Liver (tissue), 9 donors: Measurements from ENCODE around the gene PNPLA3. TPM values are rescaled to one million over a fixed set of nuclear protein-coding genes. Genes with fewer than 3 reads are reported as not detected.

Experiments used
- DNase-seq: peaks from one replicate; pipeline ENCODE4 v3.0.0-alpha.2; 2017; ENCODE audit warnings: low spot score
- H3K27ac ChIP-seq, 2 donors: one replicate each; pipeline ENCODE4 v1.7.0; 2013; ENCODE audit warnings: inconsistent platforms in 2 of 2, low read length in 2 of 2, control low read depth in 1 of 2, low read depth in 1 of 2, mild to moderate bottlenecking in 1 of 2
- H3K27me3 ChIP-seq, 4 donors: one replicate each; pipeline versions ENCODE4 v1.6.1 to v1.7.0; 2013; ENCODE audit warnings: low read length in 3 of 4, inconsistent platforms in 1 of 4, mild to moderate bottlenecking in 1 of 4, moderate library complexity in 1 of 4; ENCODE audit not compliant: control insufficient read depth in 4 of 4, insufficient read depth in 4 of 4
- H3K36me3 ChIP-seq, 4 donors: one replicate each; pipeline versions ENCODE4 v1.6.1 to v1.7.0; 2013; ENCODE audit warnings: low read length in 3 of 4, mild to moderate bottlenecking in 3 of 4, low read depth in 1 of 4, moderate library complexity in 1 of 4; ENCODE audit not compliant: control insufficient read depth in 4 of 4, insufficient read depth in 3 of 4
- H3K4me1 ChIP-seq, 4 donors: one replicate each; pipeline versions ENCODE4 v1.6.1 to v1.7.0; 2013; ENCODE audit warnings: low read length in 3 of 4, mild to moderate bottlenecking in 3 of 4, moderate library complexity in 1 of 4; ENCODE audit not compliant: control insufficient read depth in 4 of 4, insufficient read depth in 4 of 4
- H3K4me3 ChIP-seq, 3 donors: one replicate each; pipeline versions ENCODE4 v1.6.1 to v1.7.0; 2013; ENCODE audit warnings: low read length in 3 of 3, control low read depth in 1 of 3, low read depth in 1 of 3, mild to moderate bottlenecking in 1 of 3
- H3K9ac ChIP-seq, 2 donors: one replicate each; pipeline ENCODE4 v1.7.0; 2013; ENCODE audit warnings: low read length in 2 of 2, mild to moderate bottlenecking in 2 of 2, moderate library complexity in 2 of 2, control low read depth in 1 of 2, low read depth in 1 of 2
- H3K9me3 ChIP-seq, 4 donors: one replicate each; pipeline versions ENCODE4 v1.6.1 to v1.7.0; 2013; ENCODE audit warnings: low read length in 3 of 4; ENCODE audit not compliant: control insufficient read depth in 4 of 4
- ATF3 ChIP-seq: IDR thresholded peaks from 2 replicates; pipeline ENCODE4 v1.6.1; 2016; ENCODE audit warnings: antibody characterized with exemption
- EGR1 ChIP-seq, 2 donors: IDR thresholded peaks; 2 replicates each; pipeline ENCODE4 v1.6.1; 2016 to 2018; ENCODE audit warnings: antibody characterized with exemption in 2 of 2, low read depth in 2 of 2
- FOXA1 ChIP-seq: IDR thresholded peaks from 2 replicates; pipeline ENCODE4 v1.6.1; 2016; ENCODE audit warnings: antibody characterized with exemption
- FOXA2 ChIP-seq: IDR thresholded peaks from 2 replicates; pipeline ENCODE4 v1.6.1; 2016; ENCODE audit warnings: antibody characterized with exemption
- HNF4A ChIP-seq, 2 donors: conservative IDR thresholded peaks; 2 replicates each; pipeline ENCODE4 v1.6.1; 2016; ENCODE audit warnings: antibody characterized with exemption in 2 of 2, mild to moderate bottlenecking in 2 of 2
- HNF4G ChIP-seq: IDR thresholded peaks from 2 replicates; pipeline ENCODE4 v1.6.1; 2016; ENCODE audit warnings: antibody characterized with exemption
- JUND ChIP-seq, 2 donors: IDR thresholded peaks; 2 replicates each; pipeline ENCODE4 v1.6.1; 2016; ENCODE audit warnings: antibody characterized with exemption in 2 of 2
- MAX ChIP-seq: IDR thresholded peaks from 2 replicates; pipeline ENCODE4 v1.6.1; 2016; ENCODE audit warnings: antibody characterized with exemption
- NR2F2 ChIP-seq: IDR thresholded peaks from 2 replicates; pipeline ENCODE4 v1.6.1; 2016; ENCODE audit warnings: antibody characterized with exemption
- RAD21 ChIP-seq, 2 donors: IDR thresholded peaks; 2 replicates each; pipeline ENCODE4 v1.6.1; 2016; ENCODE audit warnings: antibody characterized with exemption in 2 of 2, mild to moderate bottlenecking in 2 of 2
- REST ChIP-seq: IDR thresholded peaks from 2 replicates; pipeline ENCODE4 v1.6.1; 2016; ENCODE audit warnings: antibody characterized with exemption, mild to moderate bottlenecking
- RXRA ChIP-seq, 2 donors: IDR thresholded peaks; 2 replicates each; pipeline ENCODE4 v1.6.1; 2017 to 2018; ENCODE audit warnings: antibody characterized with exemption in 2 of 2, mild to moderate bottlenecking in 1 of 2
- SP1 ChIP-seq: IDR thresholded peaks from 2 replicates; pipeline ENCODE4 v1.6.1; 2018; ENCODE audit warnings: antibody characterized with exemption, mild to moderate bottlenecking
- TAF1 ChIP-seq: conservative IDR thresholded peaks from 2 replicates; pipeline ENCODE4 v1.6.1; 2016; ENCODE audit warnings: antibody characterized with exemption, mild to moderate bottlenecking
- YY1 ChIP-seq: IDR thresholded peaks from 2 replicates; pipeline ENCODE4 v1.6.1; 2016; ENCODE audit warnings: antibody characterized with exemption, mild to moderate bottlenecking
- WGBS: extraction: QIAGEN DNeasy Blood & Tissue Kit; methylation state at CpG from one replicate; pipeline ENCODE4 v1.1.7; 2013; 5-methylcytosine and 5-hydroxymethylcytosine counted together
- polyA plus RNA-seq, 2 donors: library from polyadenylated mRNA; stranded (reverse) in 1 of 2; unstranded in 1 of 2; fragments of 200-250 nt in 1 of 2; fragments of >200 nt in 1 of 2; fragmentation: Nextera tagmentation in 1 of 2; extraction: Ambion mirVana in 1 of 2; gene quantifications; one replicate each; pipeline versions ENCODE4 v1.2.1 to v1.2.3, GENCODE V29; 2013 to 2015
- total RNA-seq, 2 donors: library from RNA; depleted of rRNA; stranded (reverse); fragments of >200 nt; gene quantifications; one replicate each; pipeline ENCODE4 v1.2.3, GENCODE V29; 2014
- TF ChIP-seq, protein P1 (sequence below): IDR thresholded peaks from 2 replicates; pipeline ENCODE4 v1.6.1; 2016; ENCODE audit warnings: antibody characterized with exemption
- TF ChIP-seq, protein P2 (sequence below): fragments of 150-350 bp; IDR thresholded peaks from 2 replicates; pipeline ENCODE4 v1.5.1; 2017; ENCODE audit warnings: improper control_type of control experiment, low read depth, low read length; ENCODE audit not compliant: missing input control
- donor health status: healthy.
- donor health status: healthy.
- donor health status: healthy.
- donor health status: healthy.
- donor health status: healthy.

PNPLA3 gene
- total and polyA plus RNA-seq, 4 donors: 15.9 to 59.1 (median 24.8) TPM

DNA sequence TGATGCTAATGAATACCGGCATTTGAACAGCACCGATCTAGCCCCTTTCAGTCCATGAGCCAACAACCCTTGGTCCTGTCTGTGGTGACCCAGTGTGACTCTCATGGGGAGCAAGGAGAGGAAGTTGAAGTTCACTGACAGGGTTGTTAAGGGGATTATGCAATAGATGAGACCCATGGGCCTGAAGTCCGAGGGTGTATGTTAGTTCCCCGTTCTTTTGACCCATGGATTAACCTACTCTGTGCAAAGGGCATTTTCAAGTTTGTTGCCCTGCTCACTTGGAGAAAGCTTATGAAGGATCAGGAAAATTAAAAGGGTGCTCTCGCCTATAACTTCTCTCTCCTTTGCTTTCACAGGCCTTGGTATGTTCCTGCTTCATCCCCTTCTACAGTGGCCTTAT, 4.9 kb downstream of the PNPLA3 start (continued):
- TF ChIP-seq, protein P1, sequence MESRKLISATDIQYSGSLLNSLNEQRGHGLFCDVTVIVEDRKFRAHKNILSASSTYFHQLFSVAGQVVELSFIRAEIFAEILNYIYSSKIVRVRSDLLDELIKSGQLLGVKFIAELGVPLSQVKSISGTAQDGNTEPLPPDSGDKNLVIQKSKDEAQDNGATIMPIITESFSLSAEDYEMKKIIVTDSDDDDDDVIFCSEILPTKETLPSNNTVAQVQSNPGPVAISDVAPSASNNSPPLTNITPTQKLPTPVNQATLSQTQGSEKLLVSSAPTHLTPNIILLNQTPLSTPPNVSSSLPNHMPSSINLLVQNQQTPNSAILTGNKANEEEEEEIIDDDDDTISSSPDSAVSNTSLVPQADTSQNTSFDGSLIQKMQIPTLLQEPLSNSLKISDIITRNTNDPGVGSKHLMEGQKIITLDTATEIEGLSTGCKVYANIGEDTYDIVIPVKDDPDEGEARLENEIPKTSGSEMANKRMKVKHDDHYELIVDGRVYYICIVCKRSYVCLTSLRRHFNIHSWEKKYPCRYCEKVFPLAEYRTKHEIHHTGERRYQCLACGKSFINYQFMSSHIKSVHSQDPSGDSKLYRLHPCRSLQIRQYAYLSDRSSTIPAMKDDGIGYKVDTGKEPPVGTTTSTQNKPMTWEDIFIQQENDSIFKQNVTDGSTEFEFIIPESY: peak; percentile 60
- TF ChIP-seq NR2F2 (peak; percentile 84), MAX (peak; percentile 49), FOXA2 (peak; percentile 25), SP1 (peak; percentile 78), HNF4A (conservative IDR thresholded peaks at IDR 0.05) (peak; percentile 97 to 99), ATF3 (peak; percentile 65)

- Histone ChIP-seq H3K9ac (no peak overlapping the region), H3K36me3 (peaks cover 4 to 40% (median 34%) of the 10 kb centered on the region in 4 donors), H3K4me1 (peaks cover 11 to 48% (median 41%) of the 10 kb centered on the region in 4 donors), H3K27ac (peak overlapping the region; percentile 1 to 62), H3K9me3 (no peaks in the 10 kb centered on the region), H3K27me3 (no peaks in the 10 kb centered on the region), H3K4me3 (no peak overlapping the region)
- no peak for TF ChIP-seq NR2F2
- no peak for TF ChIP-seq JUND (IDR thresholded peaks at IDR 0.05)
- no peak for TF ChIP-seq YY1
- TF ChIP-seq, protein P1: no peak
- TF ChIP-seq MAX: no peak
- TF ChIP-seq REST: no peak
- no peak for TF ChIP-seq EGR1 (IDR thresholded peaks at IDR 0.05; ENCODE audit: low read depth in 2 of 2)
- no peak for TF ChIP-seq ATF3
- no peak for TF ChIP-seq FOXA2
- no peak for TF ChIP-seq RAD21 (IDR thresholded peaks at IDR 0.05)
- TF ChIP-seq HNF4G: no peak
- TF ChIP-seq, protein P2, sequence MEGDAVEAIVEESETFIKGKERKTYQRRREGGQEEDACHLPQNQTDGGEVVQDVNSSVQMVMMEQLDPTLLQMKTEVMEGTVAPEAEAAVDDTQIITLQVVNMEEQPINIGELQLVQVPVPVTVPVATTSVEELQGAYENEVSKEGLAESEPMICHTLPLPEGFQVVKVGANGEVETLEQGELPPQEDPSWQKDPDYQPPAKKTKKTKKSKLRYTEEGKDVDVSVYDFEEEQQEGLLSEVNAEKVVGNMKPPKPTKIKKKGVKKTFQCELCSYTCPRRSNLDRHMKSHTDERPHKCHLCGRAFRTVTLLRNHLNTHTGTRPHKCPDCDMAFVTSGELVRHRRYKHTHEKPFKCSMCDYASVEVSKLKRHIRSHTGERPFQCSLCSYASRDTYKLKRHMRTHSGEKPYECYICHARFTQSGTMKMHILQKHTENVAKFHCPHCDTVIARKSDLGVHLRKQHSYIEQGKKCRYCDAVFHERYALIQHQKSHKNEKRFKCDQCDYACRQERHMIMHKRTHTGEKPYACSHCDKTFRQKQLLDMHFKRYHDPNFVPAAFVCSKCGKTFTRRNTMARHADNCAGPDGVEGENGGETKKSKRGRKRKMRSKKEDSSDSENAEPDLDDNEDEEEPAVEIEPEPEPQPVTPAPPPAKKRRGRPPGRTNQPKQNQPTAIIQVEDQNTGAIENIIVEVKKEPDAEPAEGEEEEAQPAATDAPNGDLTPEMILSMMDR: no peak
- no peak for TF ChIP-seq TAF1
- TF ChIP-seq SP1: no peak
- no peak for TF ChIP-seq FOXA1
- no peak for TF ChIP-seq HNF4A (conservative IDR thresholded peaks at IDR 0.05)
- no peak for TF ChIP-seq RXRA (IDR thresholded peaks at IDR 0.05)
- 83% methylated on average over 6 of the region's 6 CpGs for WGBS
- DNase-seq: no peak
These were observed 5.3 kb downstream of the PNPLA3 start for GRCh38 chr22:43928908-43929307.
